HG02943 (cell line): ENCODE measurements around the gene BTNL9.
"Not testable (repeated sequence)": the region's sequence is repeated elsewhere in the genome, so short reads cannot be mapped to it uniquely, and the experiment has no call there.

ENCODE experiments used
- ATAC-seq: cut with Tn5 transposase; IDR thresholded peaks from one replicate; pipeline ENCODE4 v1.9.1; 2021; ENCODE audit warnings: mild to moderate bottlenecking, low read depth, moderate library complexity; ENCODE audit not compliant: unreplicated experiment

Gene BTNL9

DNA sequence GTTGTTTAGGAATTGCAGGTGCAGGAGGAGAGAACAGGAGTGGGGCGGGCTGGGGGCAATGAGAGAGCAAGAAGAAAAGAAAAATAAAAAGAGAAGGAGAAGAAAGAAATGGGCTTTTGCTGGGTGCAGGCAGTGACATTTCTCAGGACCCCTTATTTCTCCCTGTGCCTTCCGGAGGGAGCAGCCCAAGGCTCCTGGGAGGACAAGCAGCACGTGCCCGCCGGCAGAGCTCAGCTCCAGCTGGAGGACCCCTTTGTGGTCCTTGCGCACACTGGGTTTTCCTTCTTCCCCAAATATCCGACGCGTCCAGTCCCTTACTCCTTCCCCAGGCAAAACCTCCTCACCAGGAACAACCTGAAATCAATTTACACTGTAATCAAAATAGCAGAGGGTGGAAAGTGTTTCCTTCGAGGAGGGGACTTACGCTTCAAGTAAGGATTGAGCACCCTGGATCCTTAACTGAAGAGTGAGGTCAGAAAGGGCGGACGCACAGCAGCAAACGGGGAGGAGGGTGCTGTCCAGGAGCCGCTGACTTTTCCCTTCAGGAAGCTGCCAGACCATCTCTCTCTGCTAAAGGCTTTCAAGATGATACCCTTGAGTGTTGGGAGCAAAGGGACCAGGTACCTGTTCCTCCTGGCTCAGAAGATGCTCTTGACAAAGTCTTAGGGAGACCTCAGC lies 2.1 kb downstream of the BTNL9 start:
- ATAC-seq: no peak

DNA sequence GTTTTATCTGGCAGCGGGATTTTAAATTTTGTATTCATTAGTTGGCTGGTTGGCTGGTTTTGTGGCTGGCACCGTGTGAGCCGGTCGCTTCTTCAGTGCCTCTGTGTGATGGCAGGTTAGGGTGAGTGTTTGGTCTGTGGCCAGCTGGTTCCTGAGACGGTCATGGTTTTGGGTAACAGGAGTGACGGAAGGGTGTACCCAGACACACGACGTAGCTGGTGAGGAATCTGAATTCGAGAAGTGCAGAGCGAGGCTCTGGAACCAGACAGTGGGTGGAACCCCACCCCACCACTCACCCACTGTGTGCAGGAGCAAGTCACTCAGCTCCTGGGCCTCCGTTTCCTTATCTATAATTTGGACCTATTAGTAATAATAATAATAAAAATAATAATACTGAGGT lies 2.7 kb downstream of the BTNL9 start:
- ATAC-seq: no peak

DNA sequence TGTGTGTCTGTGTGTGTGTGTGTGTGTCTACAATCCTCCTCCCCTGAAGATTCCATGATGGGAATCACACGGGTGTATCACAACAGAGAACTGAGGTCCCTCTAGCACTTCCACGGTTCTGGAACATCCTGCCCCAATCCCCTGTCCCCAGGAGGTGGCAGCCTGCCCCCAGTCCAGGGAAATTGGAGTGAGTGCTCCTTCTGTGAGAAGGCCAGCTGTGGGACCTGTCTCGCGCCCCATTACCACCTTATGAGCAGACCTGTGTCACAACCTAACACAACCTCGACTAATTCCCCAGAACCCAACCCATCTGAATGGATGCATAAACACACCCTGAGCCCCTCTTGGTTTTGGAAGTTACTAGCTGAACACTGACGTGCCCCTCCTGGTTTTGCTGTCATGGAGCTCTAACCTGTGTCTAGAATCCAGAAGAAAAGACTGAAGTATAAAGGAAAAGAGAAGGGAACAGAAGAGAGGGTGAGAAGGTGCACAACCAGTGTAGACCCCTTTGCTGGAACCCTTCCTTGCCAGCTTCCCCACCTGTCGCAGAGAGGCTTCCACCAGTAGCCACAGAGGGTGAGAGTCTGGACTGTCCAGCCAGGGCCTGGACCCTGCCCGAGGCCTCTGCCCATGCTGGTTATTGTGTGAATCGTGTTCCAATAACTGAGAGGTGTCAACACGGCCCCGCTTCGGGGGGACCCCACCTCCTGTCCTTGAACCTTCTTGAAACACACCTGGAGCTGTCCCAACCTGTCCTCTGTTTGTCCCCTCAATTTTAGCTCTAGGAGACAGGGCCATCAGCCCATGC lies 3.4 kb downstream of the BTNL9 start:
- no peak for ATAC-seq

DNA sequence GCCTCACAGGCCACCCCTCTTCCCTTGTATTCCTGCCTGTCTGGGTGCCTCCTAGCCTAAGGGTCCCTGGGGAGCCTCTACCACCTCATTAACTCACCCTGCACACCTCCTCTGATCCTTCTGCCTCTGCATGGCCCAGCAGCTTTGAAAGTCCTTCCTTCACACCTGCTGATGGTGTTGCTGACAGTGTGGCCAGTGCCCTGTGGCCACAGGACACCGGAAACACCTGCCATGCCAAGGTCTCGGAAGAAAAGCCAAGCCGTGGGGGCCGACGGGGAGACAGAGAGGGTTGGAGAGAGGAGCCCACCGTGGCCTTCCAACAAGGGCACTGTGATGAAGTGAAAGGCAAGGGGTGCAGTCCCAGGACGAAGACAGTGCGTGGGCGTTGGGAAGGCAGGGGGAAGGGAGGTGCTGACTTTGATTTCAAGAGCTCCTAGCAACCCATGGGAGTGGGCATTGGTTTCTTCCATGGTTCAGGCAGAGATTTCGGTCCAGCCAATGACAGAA lies 4.1 kb downstream of the BTNL9 start:
- ATAC-seq: no peak

DNA sequence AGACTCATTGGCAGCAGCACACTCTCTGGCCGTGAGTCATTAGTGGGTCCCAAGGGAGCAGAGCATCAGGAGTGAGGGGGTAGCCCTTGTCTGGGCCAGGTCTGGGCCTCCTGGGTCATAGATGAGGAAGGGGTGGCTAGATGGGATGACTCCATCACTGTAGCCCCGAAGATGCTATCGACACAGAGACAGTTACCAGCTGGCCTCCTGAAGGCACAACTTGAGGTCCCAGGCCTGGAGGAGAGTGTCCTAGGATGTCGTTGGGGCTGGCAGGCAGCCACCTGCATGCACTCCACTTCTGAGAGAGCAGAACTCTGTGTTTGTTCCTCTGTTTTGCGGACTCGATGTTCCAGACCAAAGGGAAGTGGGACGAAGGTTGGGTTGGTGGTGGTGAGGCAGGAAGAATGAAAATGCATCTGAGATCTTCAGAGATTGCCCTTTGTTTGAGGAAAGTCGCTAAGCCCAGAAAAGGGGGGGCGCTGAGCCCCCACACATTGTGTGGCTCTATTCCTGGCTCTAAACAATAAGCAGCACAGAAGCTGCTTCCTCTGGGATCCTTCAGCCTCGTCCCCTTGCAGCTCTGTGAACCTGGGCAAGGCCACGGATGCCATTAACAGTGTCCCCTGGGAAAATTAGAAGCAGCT lies 4.7 kb downstream of the BTNL9 start:
- no peak for ATAC-seq

DNA sequence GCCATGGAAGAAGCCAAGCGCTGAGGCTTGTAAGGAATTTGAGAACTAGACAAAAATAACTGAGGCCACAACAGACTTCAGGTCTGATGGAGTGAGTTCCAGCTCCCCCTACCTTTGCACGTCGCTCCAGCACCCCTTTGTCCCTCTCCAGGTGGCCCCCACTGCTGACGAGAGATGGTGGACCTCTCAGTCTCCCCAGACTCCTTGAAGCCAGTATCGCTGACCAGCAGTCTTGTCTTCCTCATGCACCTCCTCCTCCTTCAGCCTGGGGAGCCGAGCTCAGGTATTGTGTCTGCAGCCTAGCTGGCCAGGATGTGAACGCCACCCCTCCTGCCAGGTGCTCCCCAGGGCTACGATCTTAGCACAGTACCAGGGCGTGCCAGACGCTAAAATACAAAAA lies 5.2 kb downstream of the BTNL9 start:
- ATAC-seq: no peak

DNA sequence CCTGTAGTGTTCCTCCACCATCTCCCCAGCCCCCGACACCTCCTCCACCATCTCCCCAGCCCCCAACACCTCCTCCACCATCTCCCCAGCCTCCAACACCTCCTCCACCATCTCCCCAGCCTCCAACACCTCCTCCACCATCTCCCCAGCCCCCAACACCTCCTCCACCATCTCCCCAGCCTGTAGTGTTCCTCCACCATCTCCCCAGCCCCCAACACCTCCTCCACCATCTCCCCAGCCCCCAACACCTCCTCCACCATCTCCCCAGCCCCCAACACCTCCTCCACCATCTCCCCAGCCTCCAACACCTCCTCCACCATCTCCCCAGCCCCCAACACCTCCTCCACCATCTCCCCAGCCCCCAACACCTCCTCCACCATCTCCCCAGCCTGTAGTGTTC lies 5.8 kb downstream of the BTNL9 start:
- ATAC-seq: not testable (repeated sequence)

DNA sequence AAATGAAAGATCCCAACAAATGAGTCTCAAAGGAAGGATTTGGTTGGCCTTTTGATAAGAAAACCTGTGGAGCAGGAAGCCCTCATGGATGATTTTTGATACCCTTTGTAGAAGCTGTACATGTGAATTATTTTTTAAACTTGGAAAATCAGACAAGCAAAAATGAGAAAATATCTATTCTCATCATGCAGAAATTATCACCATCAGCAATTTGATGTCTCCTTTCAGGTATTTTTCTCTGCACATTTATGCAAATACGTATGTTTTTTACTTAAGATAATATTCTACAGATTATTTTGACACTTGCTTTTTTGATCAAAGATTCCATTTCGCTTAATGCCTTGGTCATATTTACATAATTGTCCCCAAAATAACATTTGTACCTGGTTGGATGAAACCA lies 7.2 kb downstream of the BTNL9 start:
- no peak for ATAC-seq

DNA sequence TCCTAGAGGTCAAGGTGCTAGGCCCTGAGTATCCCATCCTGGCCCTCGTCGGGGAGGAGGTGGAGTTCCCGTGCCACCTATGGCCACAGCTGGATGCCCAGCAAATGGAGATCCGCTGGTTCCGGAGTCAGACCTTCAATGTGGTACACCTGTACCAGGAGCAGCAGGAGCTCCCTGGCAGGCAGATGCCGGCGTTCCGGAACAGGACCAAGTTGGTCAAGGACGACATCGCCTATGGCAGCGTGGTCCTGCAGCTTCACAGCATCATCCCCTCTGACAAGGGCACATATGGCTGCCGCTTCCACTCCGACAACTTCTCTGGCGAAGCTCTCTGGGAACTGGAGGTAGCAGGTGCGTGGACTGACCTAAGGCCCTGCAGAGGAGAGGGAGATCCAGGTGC lies 7.9 kb downstream of the BTNL9 start:
- no peak for ATAC-seq

DNA sequence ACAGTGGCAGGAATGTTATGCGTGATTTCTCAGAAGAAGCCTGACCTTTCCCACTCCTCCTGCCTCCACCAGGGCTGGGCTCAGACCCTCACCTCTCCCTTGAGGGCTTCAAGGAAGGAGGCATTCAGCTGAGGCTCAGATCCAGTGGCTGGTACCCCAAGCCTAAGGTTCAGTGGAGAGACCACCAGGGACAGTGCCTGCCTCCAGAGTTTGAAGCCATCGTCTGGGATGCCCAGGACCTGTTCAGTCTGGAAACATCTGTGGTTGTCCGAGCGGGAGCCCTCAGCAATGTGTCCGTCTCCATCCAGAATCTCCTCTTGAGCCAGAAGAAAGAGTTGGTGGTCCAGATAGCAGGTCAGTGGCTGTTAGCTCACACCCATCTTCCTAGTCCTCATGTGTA lies 9.9 kb downstream of the BTNL9 start:
- no peak for ATAC-seq

DNA sequence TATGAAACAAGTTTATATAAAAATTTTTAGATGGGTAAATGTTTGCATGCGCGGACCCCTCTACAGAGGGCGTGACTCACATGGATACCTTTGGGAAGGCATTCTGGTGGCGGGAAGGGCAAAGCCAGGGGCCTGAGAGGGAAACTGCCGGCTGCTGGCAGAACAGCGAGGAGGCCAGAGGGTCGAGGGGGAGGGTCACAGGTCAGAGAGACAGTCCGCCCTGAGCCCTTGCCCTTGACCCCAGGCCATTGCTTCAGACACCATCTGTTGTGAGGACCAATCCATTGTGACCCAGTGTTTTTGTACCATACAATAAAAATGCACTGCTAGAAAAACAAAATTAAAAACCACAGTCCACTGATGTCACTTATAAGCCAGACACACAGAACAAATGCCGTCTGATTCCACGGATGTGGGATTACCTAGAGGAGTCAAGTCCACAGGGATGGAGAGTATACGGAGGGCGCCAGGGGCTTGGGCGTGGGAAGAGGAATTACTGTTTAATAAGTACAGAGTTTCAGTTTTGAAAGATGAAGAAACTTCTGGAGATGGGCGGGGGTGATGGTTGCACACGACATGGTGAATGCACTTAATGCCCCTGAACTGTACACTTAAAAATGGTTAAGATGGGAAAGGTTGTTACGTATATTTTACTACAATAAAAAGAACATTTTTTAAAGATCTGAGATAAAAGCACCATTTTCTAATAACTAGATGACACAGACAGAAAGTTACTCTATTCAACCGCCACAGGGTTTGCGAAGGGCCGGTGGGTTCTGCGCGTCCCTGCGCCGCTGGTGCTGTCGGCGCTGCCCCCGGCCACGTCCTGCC lies 12.0 kb downstream of the BTNL9 start:
- ATAC-seq: no peak

DNA sequence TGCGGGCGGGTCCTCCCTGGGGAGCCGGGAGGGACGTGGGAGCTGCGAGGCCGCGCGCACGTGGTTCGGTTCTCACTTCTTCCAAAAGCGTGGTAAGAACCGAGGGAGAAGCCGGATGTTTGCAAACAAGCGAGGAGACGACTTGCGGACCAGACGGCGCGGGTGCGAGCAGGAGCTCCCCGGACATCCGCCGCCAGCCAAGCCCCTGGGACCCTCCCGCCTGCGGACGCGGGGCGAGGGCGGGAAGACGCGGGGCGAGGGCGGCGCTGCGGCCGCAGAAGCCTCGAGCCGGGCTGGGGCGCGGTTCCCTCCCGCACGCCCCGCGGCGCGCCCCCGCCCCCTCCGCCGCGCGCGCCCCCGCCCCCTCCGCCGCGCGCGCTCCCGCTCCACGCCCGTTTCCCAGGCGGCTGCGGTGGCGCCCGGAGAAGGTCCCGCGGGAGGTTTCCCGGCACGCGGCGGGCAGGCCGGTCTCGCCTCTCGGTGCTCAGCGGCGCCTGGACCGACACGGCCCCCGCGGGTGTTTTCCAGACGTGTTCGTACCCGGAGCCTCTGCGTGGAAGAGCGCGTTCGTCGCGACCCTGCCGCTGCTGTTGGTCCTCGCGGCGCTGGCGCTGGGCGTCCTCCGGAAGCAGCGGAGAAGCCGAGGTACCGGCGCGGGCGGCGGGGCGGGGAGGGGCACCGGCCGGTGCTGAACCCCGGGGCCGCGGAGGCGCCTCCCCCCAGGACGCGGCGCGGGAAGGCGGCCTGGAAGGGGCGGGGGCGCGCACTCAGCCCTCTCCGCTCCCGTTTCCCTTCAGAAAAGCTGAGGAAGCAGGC lies 12.8 kb downstream of the BTNL9 start:
- ATAC-seq: no peak

DNA sequence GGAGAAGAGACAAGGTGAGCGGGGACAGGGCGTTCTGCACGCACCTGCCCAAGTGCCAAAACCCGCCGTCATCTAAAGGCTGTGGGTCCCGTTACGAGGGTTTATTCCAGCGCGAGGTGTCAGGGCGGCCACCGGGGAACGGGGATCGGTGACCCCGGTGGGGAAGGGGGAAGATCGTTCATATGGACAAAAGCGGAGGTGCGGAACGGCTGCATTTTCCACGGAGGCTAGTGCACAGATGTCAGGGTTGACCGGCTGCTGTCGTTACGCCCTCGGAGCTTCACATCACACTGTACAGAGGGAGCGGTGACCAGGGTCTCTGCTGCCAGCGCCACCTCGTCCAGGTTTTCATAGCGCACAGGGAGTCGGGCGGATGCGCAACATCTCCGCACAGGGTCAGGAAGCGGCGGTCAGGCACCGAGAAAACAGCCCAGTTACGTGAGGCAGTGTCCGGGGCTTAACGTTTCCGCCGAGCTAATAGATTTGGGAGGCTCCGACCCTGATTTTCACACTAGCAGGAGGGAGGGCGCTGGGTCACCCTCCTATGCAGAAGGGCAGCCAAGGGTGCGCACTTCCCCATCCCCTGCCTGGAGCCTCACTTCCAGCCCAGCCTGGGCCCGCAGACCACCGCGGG lies 13.5 kb downstream of the BTNL9 start:
- ATAC-seq: no peak

DNA sequence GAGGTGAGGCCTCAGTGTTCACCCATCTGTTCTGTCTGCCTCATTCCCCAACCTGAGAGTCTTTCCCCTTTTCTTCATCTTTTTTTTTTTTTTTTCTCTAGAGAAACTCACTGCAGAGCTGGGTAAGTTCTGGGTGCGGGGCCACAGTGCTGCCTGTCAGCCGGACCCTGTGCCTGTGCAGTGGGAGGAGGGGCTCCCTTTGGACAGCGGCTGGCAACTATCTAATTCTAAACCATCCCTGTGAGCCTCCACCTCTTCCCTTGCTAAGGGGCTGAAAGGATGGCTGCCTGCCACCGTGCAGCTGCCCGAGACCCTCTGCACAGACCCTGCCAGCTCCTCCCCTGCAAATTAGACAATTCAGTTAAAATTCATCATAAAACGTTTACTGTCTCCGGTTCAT lies 14.1 kb downstream of the BTNL9 start:
- no peak for ATAC-seq

DNA sequence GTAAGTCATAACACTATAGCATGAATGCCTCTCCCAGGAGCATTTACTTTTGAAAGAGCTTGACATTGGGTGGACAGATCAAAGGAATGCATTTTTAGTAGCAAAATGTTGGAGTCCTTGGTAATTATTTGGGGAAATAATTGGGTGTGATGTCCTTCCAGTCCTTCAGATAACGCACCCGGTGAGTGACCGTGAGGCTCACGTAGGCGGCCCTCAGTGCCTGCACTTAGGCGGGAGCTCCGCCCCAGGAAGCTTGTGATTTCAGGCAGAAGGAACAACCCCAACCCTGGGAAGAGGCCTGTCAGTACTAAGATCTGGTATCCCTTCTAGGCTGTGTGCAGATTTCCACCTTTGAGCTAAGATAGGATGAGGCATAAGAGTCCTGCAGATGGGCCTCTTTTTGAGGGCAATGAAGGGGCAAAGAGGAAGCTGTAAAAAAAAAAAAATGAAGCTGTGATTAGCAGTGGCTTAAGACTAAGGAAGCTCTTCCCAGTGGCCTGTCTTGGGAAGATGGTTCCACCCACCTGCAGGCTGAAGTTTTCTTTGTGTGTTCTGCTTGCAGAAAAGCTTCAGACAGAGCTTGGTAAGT lies 14.9 kb downstream of the BTNL9 start:
- no peak for ATAC-seq

DNA sequence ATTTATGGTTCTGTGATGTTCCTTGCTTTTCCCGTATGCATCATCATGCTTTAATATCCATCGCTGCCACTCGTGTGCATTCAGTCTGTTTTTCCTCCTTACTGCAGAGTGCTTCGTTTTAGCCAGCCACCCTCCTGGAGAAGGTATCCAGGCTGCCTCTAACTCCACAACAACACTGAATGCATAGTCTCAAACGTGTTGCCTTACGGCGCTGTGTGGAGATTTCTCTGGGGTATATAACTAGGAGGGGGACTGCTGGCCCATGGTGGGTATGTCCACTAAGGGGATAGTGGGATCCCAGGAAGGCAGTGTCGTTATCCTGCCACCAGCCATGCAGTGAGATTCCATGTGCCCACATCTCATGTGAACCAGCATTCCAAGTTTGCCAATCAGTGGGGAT lies 16.4 kb downstream of the BTNL9 start:
- ATAC-seq: no peak

DNA sequence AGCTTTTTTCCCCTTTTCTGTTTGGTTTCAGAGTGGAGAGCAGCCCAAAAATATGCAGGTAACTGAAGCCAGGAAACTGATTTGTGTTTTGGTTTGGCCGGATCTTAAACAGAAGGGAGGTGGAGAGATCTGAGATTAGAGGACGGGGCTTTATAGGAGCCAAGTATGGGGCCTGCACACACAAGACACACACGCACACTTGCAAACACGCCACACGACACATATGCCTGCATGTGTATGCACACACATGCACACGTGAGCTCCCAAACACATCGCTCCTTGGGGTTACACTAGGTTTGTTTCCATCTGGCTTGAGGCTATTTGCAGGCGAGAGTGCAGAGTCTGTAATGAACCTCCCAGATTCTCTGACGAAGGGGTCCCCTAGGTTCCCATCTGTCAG lies 18.3 kb downstream of the BTNL9 start:
- ATAC-seq: no peak

DNA sequence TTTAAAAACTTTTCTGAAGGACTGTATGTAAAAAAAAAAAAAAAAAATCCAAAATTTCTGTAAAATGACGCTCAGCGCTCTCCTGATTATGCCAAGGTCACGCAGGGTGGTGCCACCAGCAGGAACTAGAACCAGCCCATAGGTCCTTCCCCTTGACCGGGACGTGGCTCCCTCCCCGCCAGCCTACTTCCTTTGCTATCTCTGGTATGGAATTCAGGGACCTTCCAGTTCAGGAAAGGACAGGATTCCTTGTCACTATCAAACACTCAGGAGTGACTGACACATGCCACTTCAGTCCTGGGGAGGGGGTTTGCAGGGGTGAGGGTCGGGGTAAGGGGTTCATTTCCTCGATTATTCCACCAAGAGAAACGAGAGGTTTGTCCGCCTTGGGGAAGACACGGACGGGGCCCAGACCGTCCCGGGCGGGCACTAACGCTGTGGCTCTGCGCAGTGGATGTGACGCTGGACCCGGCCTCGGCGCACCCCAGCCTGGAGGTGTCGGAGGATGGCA lies 18.8 kb downstream of the BTNL9 start:
- ATAC-seq: no peak
